Astrocyte (in vitro differentiated cells and primary cell): Measurements from ENCODE around the gene S100A9. TPM values are rescaled to one million over a fixed set of nuclear protein-coding genes. Genes with fewer than 3 reads are reported as not detected.

ENCODE experiments used
- DNase-seq: peaks from one replicate; pipeline ENCODE4 v3.0.0-alpha.2; 2010; ENCODE audit warnings: low read depth
- FAIRE-seq: peaks from 2 replicates; lab custom pipeline; 2011; peaks lifted over from hg19 to GRCh38; lab: Jason Lieb, UNC
- H2AFZ ChIP-seq: 2 replicates; pipeline ENCODE4 v1.6.0; 2012; ENCODE audit warnings: low read depth, low read length, inconsistent platforms
- H3K27ac ChIP-seq: 2 replicates; pipeline ENCODE4 v1.5.1; 2011; ENCODE audit warnings: low read depth, low read length, inconsistent platforms
- H3K27me3 ChIP-seq: 2 replicates; pipeline ENCODE4 v1.6.0; 2011; ENCODE audit warnings: low read length, inconsistent platforms; ENCODE audit not compliant: insufficient read depth
- H3K36me3 ChIP-seq: 2 replicates; pipeline ENCODE4 v1.5.1; 2011; ENCODE audit warnings: low read length, inconsistent platforms; ENCODE audit not compliant: insufficient read depth
- H3K4me1 ChIP-seq: 2 replicates; pipeline ENCODE4 v1.5.1; 2011; ENCODE audit warnings: low read length, inconsistent platforms; ENCODE audit not compliant: insufficient read depth
- H3K4me2 ChIP-seq: 2 replicates; pipeline ENCODE4 v1.6.0; 2012; ENCODE audit warnings: low read length, inconsistent platforms
- H3K4me3 ChIP-seq: 2 replicates; pipeline ENCODE4 v1.5.1; 2011; ENCODE audit warnings: low read depth, mild to moderate bottlenecking, low read length, inconsistent platforms; ENCODE audit not compliant: insufficient read depth
- H3K79me2 ChIP-seq: 2 replicates; pipeline ENCODE4 v1.6.0; 2012; ENCODE audit warnings: mild to moderate bottlenecking, low read length, inconsistent platforms; ENCODE audit not compliant: insufficient read depth
- H3K9ac ChIP-seq: 2 replicates; pipeline ENCODE4 v1.6.0; 2012; ENCODE audit warnings: mild to moderate bottlenecking, low read length, inconsistent platforms
- H3K9me3 ChIP-seq: 2 replicates; pipeline ENCODE4 v1.5.1; 2012; ENCODE audit warnings: low read depth, mild to moderate bottlenecking, low read length, inconsistent platforms; ENCODE audit not compliant: insufficient read depth
- H4K20me1 ChIP-seq: 2 replicates; pipeline ENCODE4 v1.6.0; 2012; ENCODE audit warnings: low read length, inconsistent platforms; ENCODE audit not compliant: insufficient read depth
- H3K27ac Mint-ChIP-seq: one replicate; pipeline ENCODE4 v1.8.0; 2021; ENCODE audit warnings: mild to moderate bottlenecking, mixed read lengths; ENCODE audit not compliant: unreplicated experiment
- H3K27me3 Mint-ChIP-seq: one replicate; pipeline ENCODE4 v1.8.0; 2021; ENCODE audit warnings: low read depth, mixed read lengths; ENCODE audit not compliant: unreplicated experiment
- H3K36me3 Mint-ChIP-seq: one replicate; pipeline ENCODE4 v1.8.0; 2021; ENCODE audit warnings: low read depth, mixed read lengths; ENCODE audit not compliant: unreplicated experiment
- H3K4me1 Mint-ChIP-seq: one replicate; pipeline ENCODE4 v1.8.0; 2021; ENCODE audit warnings: low read depth, mixed read lengths; ENCODE audit not compliant: unreplicated experiment
- H3K4me3 Mint-ChIP-seq: one replicate; pipeline ENCODE4 v1.8.0; 2021; ENCODE audit warnings: mild to moderate bottlenecking, moderate library complexity, mixed read lengths; ENCODE audit not compliant: unreplicated experiment
- H3K9me3 Mint-ChIP-seq: one replicate; pipeline ENCODE4 v1.8.0; 2021; ENCODE audit warnings: mild to moderate bottlenecking, mixed read lengths; ENCODE audit not compliant: unreplicated experiment
- EZH2 ChIP-seq: IDR thresholded peaks from 2 replicates; pipeline ENCODE4 v1.6.1; 2012; ENCODE audit warnings: mild to moderate bottlenecking, low read length, inconsistent platforms; ENCODE audit not compliant: insufficient read depth
- total RNA-seq: library from RNA; stranded (reverse); gene quantifications from 2 replicates; pipeline ENCODE4 v1.2.1, GENCODE V29; 2021
- TF ChIP-seq, protein P1 (sequence below): IDR thresholded peaks from 2 replicates; pipeline ENCODE4 v1.5.1; 2011; ENCODE audit warnings: low read depth, mild to moderate bottlenecking, inconsistent platforms, low read length, moderate library complexity; ENCODE audit not compliant: insufficient read depth

S100A9 gene
- total RNA-seq, 1 donor from 2014 or later, result 1.8 TPM

DNA sequence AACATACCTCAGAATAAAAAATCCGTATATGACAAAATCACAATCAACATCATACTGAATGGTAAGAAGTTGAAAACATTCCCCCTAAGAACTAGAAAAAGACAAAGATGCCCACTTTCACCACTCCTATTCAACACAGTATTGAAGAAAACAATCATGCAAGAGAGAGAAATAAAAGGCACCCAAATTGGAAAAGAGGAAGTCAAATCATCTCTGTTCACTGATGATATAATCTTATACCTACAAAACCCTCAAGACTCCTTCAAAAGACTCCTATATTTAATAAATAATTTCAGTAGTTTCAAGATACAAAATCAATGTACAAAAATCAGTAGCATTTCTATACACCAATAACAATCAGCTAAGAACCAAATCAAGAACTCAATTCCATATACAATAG is 23.8 kb upstream of the S100A9 start:
- Histone ChIP-seq H3K9ac (no peak overlapping the region), H3K4me1 (no peaks in the 10 kb centered on the region), H4K20me1 (no peaks in the 10 kb centered on the region), H3K27me3 (no peaks in the 10 kb centered on the region), H2AFZ (no peak overlapping the region), H3K9me3 (no peaks in the 10 kb centered on the region), H3K79me2 (no peaks in the 10 kb centered on the region), H3K36me3 (no peaks in the 10 kb centered on the region), H3K4me3 (no peak overlapping the region), H3K27ac (no peak overlapping the region), H3K4me2 (no peak overlapping the region)
- FAIRE-seq, result no peak
- no peak for DNase-seq
- H3K4me3 Mint-ChIP-seq, result no peak overlapping the region
- H3K27me3 Mint-ChIP-seq, result peaks cover 3% of the 10 kb centered on the region
- H3K27ac Mint-ChIP-seq, result no peak overlapping the region
- H3K36me3 Mint-ChIP-seq, result no peaks in the 10 kb centered on the region
- TF ChIP-seq, protein P1, sequence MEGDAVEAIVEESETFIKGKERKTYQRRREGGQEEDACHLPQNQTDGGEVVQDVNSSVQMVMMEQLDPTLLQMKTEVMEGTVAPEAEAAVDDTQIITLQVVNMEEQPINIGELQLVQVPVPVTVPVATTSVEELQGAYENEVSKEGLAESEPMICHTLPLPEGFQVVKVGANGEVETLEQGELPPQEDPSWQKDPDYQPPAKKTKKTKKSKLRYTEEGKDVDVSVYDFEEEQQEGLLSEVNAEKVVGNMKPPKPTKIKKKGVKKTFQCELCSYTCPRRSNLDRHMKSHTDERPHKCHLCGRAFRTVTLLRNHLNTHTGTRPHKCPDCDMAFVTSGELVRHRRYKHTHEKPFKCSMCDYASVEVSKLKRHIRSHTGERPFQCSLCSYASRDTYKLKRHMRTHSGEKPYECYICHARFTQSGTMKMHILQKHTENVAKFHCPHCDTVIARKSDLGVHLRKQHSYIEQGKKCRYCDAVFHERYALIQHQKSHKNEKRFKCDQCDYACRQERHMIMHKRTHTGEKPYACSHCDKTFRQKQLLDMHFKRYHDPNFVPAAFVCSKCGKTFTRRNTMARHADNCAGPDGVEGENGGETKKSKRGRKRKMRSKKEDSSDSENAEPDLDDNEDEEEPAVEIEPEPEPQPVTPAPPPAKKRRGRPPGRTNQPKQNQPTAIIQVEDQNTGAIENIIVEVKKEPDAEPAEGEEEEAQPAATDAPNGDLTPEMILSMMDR, result no peak
- no peak for TF ChIP-seq EZH2
- H3K9me3 Mint-ChIP-seq, result peaks cover 17% of the 10 kb centered on the region
- peaks cover 3% of the 10 kb centered on the region for H3K4me1 Mint-ChIP-seq

DNA sequence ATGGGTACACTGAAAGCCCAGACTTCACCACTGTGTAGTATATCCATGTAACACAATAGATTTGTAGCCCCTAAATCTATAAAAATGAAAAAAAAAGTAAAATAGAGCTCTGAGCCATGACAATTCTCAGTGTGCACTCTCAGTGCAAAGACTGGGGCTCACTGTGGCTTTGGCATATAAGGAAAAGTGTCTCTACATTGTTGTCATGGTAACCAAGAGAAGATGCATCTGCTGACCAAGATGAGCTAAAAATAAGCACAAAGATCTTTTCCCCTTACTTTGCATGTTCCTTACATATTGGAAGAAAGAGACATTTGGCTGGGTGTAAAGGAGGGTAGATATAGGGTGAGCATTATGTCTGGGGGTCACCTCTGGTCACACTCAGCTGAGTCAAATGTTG is 21.0 kb upstream of the S100A9 start:
- TF ChIP-seq, protein P1, result no peak
- TF ChIP-seq EZH2, result no peak

DNA sequence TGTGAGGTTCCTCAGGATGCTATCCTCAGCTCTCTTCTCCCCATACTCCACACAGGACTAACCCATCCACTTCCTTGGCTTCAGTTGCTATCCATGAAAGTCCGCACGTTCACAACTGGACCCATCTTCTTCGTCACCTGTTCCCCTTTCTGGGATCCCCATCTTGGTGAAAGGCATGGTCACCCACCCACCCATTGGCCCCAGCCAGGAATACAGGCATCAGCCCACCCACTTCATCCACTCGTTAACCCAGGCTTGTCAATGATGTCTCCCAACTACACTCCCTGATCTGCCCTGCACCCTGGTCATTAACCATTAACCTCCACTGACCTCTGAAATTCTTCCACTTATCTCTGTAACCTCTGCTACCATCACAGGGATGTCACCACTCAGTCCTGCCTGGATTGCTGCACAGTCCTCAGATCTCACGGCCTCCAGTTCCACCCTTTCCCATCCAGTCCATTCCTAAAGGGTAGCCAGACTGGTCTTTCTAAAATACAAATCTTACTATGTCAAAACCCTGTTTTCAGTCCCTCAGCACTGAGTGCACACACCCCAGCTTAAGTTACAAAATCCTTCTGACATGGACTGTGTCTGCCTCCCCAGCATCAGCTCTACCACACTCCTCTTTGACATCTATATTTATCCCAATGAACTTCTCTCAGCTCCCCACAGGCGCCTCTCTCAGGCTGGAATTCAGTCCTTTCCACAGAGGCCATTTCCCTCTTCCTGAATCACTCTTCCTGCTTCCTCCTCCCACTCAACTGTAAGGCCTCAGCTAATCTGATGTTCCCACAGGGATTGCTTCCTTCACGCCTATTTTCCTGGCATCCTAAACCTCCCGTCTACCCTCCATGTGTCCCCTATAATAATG is 19.4 kb upstream of the S100A9 start:
- Histone ChIP-seq H3K79me2 (no peaks in the 10 kb centered on the region), H3K9ac (no peak overlapping the region), H3K27ac (no peak overlapping the region), H3K4me1 (no peaks in the 10 kb centered on the region), H2AFZ (no peak overlapping the region), H3K27me3 (no peaks in the 10 kb centered on the region), H4K20me1 (no peaks in the 10 kb centered on the region), H3K4me2 (no peak overlapping the region), H3K9me3 (no peaks in the 10 kb centered on the region), H3K4me3 (no peak overlapping the region), H3K36me3 (no peaks in the 10 kb centered on the region)
- Mint-ChIP-seq H3K27me3 (peaks cover 6% of the 10 kb centered on the region), H3K4me1 (peaks cover 8% of the 10 kb centered on the region), H3K9me3 (peaks cover 3% of the 10 kb centered on the region), H3K27ac (no peak overlapping the region), H3K4me3 (no peak overlapping the region), H3K36me3 (no peaks in the 10 kb centered on the region)
- no peak for FAIRE-seq
- no peak for DNase-seq
- TF ChIP-seq EZH2, result no peak
- TF ChIP-seq, protein P1, result no peak

More for the DNA sequence above, 21.0 kb upstream of the S100A9 start:
- peaks cover 3% of the 10 kb centered on the region for H3K27me3 Mint-ChIP-seq
- FAIRE-seq, result no peak
- Histone ChIP-seq H3K4me2 (no peak overlapping the region), H3K9me3 (no peaks in the 10 kb centered on the region), H4K20me1 (no peaks in the 10 kb centered on the region), H3K4me1 (no peaks in the 10 kb centered on the region), H3K4me3 (no peak overlapping the region), H3K79me2 (no peaks in the 10 kb centered on the region), H3K27ac (no peak overlapping the region), H3K36me3 (no peaks in the 10 kb centered on the region), H3K9ac (no peak overlapping the region), H2AFZ (no peak overlapping the region), H3K27me3 (no peaks in the 10 kb centered on the region)
- H3K9me3 Mint-ChIP-seq, result peaks cover 9% of the 10 kb centered on the region
- H3K4me3 Mint-ChIP-seq, result no peak overlapping the region
- no peak for DNase-seq
- peaks cover 3% of the 10 kb centered on the region for H3K4me1 Mint-ChIP-seq
- no peaks in the 10 kb centered on the region for H3K36me3 Mint-ChIP-seq
- H3K27ac Mint-ChIP-seq, result no peak overlapping the region
